Activated T-helper 1 cell treated with anti-CD3 and anti-CD28 coated beads, Interleukin-2, amount 50 U/mL, for 16 hours (primary cell): ENCODE data around the gene SLC51B.
"Not testable (repeated sequence)": the region's sequence is repeated elsewhere in the genome, so short reads cannot be mapped to it uniquely, and the experiment has no call there.

Experiments
- DNase-seq, 2 donors: peaks; one replicate each; pipeline ENCODE4 v3.0.0-alpha.2; 2020; ENCODE audit warnings: low read depth in 1 of 2, low spot score in 1 of 2

The SLC51B gene

GRCh38 chr15:65044724-65045481 lies at the start of gene SLC51B:
TSS of gene SLC51B (plus strand) at chr15:65045387. CDS start at chr15:65050005, 4,618 bp downstream.
- no peak for DNase-seq

- no peak for DNase-seq
These were observed 48.1 kb upstream of the SLC51B start for GRCh38 chr15:64997066-64997465.

GRCh38 chr15:64997745-64998375 lies 47.3 kb upstream of the SLC51B start:
- DNase-seq, result no peak

GRCh38 chr15:65004993-65005392 lies 40.2 kb upstream of the SLC51B start:
- DNase-seq, result no peak

- no peak for DNase-seq
These were observed 38.3 kb upstream of the SLC51B start for GRCh38 chr15:65006876-65007275.

GRCh38 chr15:65008983-65009382 lies 36.2 kb upstream of the SLC51B start:
- DNase-seq, result no peak

- not testable (repeated sequence) for DNase-seq
These were observed 34.0 kb upstream of the SLC51B start for GRCh38 chr15:65011198-65011597.

- DNase-seq, result no peak
These were observed 24.8 kb upstream of the SLC51B start for GRCh38 chr15:65020419-65020818.

GRCh38 chr15:65021488-65021887 lies 23.7 kb upstream of the SLC51B start:
- DNase-seq, result no peak

- DNase-seq, result no peak
These were observed 18.4 kb upstream of the SLC51B start for GRCh38 chr15:65026756-65027155.

- no peak for DNase-seq
These were observed 17.6 kb upstream of the SLC51B start for GRCh38 chr15:65027593-65027992.

GRCh38 chr15:65028338-65028737 lies 16.8 kb upstream of the SLC51B start:
- no peak for DNase-seq

GRCh38 chr15:65028921-65029735 lies 16.1 kb upstream of the SLC51B start, which contains the start of gene MTFMT:
TSS of gene MTFMT (minus strand) at chr15:65029639. CDS start at chr15:65029613, 26 bp downstream.
- peak; percentile 85 to 87 for DNase-seq

GRCh38 chr15:65029736-65030208 lies 15.4 kb upstream of the SLC51B start:
- DNase-seq, result no peak

GRCh38 chr15:65032801-65033537 lies 12.2 kb upstream of the SLC51B start:
- DNase-seq, result no peak

- no peak for DNase-seq
These were observed 11.4 kb upstream of the SLC51B start for GRCh38 chr15:65033659-65034269.

- DNase-seq, result no peak
These were observed 10.5 kb upstream of the SLC51B start for GRCh38 chr15:65034719-65035118.

- no peak for DNase-seq
These were observed 7.9 kb upstream of the SLC51B start for GRCh38 chr15:65037309-65037708.

- DNase-seq, result no peak
These were observed 6.8 kb upstream of the SLC51B start for GRCh38 chr15:65038428-65038827.

GRCh38 chr15:65038836-65039235 lies 6.4 kb upstream of the SLC51B start:
- DNase-seq, result no peak
